Pons (tissue), 1 donor: ENCODE results near the gene LGI4.

ENCODE experiments used
- DNase-seq: peaks from one replicate; pipeline ENCODE4 v3.0.0-alpha.2; 2016; ENCODE audit warnings: low spot score

Gene LGI4

DNA sequence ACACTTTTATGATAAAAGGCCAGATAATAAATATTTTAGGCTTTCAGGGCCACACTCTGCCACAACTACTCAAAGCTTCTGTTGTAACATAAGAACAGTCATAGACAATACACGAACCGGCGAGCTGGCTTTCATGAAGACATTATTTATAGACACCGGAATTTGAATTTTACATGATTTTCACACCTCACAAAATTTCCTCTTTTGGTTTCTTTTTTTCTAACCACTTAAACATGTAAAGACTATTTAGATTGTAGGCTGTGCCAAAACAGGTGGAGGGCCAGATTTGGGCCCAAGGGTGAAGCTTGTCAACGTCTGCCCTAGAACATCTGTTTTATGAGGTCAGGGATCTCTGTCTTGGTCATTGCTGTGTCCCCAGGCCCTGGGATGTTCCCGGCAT, 48.9 kb downstream of the LGI4 start:
- DNase-seq, result no peak

DNA sequence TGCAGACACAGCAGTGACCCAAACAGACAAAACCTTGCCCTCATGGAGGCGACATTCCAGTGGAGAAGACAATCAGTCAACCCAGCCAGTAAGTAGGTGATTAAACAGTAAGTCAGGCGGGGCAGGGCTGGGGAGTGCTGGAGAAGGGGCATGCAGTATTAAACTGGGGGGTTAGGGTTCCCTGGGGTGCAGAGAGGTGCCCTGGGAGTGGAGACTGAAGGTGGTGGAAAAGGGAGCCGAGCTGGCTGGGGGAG, 50.4 kb downstream of the LGI4 start:
- DNase-seq, result no peak

DNA sequence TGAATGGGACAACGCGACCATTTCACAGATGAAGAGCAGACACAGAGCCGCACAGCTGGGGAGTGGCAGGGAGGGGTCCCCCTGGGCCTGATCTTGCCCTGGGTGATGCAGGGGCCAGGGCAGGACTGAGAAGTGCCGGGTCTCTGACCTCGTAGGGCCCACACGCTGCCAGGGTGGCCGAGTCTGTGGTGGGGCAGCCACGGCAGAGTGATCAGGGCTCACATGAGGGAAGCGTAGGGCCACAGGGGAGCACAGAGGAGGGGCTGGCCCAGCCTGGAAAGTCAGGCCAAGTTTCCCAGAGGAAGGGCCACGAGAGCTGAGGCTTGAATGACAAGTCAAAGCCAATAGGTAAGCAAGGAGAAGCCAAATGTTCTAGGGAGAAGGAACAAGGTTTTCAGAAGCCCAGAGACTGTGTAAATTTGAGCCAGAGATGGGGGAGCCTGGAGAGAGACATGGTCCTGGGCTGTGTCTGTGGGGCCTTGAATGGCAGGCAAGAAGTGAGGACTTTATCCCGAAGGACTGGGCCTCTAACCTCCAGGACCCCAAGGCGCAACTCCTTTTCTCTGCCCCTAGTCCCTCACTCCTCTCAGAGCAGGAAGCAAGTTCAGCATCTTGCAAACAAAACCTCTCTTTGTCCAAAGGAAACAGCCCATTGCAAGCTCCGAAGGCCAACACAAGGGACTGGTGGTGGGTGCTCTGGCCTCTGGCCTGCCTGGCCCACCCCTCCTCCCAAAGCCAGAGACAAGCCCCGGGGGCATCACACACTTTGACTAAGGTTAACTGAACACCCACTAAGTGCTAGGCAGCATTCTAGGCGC, 51.0 kb downstream of the LGI4 start:
- no peak for DNase-seq

DNA sequence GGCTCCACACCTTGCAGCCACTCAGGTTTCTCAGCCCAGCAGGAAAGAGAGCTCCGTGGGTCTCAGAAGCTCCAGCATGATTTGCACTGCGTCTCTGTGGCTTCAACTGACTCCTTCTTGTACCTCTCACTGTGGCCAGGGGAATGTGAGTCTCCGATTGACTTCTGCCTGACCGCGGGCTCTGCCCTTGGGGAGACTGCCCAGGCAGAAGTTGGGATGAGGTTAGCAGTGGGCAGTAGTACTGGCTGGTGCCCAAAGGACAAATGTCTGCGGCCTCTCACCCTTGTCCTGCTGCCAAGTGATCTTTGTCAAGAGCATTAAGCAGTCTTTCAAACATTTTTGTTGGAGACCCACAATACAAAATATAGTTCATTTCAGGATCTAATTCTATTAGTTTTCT, 53.7 kb downstream of the LGI4 start:
- no peak for DNase-seq

DNA sequence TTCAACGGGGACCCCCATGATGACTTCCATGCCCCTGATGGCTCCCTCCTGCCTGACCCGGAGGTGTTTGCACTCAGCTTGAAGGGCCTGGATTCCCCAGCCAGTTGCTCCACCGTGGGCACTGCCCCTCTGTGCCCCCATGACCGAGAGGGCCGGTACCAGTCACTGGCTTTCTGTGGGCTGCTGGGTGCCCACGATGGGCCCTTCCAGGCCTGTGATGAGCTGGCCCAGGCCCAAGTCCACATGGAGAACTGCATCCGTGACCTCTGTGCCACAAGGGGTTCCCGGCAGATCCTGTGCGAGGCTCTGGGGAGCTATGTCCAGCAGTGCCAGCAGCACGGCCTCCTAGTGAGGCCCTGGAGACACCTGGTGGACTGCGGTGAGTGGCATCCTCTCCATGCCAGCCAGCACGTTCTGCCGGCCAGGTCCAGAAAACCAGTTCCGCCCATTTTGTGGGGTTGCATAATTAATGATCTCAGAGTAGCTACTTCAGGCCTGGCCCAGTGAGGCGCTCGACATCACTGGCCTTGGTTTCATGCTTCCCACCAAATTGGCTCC, 54.2 kb downstream of the LGI4 start:
- no peak for DNase-seq

DNA sequence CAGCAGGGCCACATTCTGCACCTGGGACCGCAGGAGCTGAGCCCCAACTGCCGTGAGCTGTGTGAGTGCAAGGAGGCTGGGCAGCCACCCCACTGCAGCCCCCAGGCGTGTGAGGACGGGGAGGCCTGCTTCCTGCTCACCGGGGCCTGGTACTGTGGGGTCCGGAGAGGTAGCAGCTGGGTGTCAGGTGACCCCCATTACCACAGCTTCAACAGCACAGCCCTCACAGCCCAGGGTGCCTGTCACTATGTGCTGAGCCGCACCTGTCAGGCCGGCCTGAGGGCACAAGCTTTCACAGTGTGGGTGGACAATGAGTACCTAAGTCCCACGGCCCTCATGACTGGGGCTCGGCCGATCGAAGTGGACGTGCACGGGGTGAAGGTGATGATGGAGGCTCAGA, 55.0 kb downstream of the LGI4 start:
- DNase-seq, result no peak

DNA sequence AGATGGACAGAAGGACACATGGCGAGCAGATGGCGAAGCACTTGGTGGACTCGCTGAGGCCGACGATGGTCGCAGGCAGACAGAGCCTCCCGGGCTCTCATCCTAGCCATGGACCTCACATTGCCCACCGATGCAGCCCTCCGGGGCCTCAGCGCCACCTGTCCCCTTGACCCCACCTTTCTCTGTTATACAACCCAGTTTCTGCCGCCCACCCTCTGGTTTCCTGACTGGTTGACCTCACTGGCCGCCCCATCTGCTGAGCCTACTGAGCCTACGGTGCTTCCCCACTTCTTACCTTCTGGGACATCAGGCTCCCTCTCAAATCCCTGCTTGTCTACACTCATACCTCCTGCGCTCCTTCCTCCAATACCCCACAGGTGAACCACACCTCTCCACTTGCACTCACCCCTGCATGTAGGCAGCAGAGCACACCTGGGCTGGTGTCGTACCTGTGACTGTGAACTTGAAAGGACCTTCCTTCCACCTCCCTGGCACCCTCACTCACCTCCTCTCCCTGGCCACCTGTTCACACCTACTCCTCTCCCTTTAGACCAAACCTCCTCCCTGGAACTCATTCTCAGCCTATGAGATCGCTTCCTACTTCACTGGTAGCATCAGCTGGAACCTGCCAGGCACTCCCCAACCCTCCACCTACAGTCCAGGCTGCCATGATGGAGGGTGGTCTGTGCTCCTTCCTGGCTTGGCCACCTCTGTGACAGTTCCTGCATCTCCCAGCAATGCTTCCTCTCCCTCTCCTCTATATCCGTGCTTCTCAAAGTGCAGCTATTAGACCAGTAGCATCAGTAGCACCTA, 57.2 kb downstream of the LGI4 start:
- no peak for DNase-seq

DNA sequence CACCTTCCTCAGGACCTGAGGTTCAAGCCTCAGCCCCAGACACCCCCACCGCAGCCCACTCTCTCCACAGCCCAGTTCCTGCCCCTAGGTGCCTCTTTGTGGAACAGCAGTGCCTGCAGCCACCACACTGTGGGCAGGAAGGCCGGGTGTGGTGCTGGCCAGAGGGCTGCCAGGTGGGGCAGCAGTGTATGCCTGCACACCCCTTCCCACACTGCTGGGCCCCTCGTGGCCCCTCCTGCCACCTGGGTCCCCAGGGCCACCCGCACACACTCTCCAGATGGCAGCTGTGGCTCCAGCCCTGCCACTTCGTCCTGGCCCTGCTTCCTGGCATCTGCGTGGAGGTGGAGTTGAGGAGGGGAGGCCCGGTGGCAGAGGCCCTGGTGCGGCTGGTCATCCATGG, 58.2 kb downstream of the LGI4 start:
- DNase-seq, result no peak

DNA sequence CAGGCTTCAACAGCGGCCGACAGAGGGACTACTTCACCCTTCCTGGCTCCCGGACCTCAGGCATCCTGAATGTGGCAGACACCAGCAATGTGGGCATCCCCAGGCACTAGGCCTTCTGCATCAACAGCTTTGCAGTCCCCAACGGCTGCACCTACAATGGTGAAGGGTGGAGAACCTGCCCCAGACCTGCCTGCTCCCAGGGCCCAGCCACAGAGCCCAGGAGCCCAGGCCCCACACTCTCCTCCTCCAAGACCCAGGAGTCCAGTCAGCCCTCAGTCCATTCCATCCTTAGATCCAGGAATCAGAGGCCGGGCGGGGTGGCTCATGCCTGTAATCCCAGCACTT, 58.9 kb downstream of the LGI4 start:
- DNase-seq, result no peak

DNA sequence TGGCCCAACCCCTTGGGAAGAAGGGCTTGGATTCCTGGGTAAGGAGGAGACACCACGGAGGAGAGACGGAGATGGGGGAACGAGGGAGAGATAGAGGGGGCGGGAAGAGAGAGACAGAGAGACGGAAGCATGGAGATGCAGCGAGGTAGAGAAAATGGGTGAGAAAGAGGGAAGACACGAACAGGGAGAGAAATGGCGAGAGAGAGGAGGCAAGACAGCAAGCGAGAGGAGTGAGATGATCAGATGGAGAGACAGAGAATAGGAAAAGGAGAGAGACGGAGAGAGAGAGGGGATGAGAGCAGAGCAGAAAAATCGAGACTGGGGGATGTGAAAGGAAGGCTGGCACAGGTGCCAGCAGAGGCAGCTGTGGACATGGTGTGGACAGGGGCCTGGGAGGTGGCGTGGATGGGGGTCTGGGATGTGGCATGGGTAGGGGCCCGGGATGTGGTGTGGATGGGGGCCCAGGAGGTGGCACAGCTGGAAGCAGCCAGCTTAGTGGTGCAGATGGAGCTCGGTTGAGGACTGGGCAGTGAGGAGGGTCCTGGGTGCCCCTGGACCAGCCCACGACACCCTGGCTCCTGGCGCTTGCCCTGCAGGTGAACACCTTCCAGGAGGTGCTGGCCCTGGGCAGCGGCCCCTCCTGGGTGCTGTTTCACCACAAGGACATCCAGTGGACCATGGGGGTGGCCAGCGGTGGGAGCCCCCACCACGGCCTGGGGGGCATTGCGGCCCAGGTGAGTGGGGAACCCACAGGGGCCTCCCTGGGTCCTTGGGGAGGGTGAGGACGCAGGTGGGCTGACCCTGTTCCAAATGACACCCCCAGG, 59.4 kb downstream of the LGI4 start:
- DNase-seq, result no peak
